T47D (cell line): ENCODE measurements around the gene RTF1.

Experiments
- DNase-seq, 2 experiments: peaks; one replicate each; pipeline versions ENCODE4 v3.0.0 to v3.0.0-alpha.2; 2011 to 2012; ENCODE audit warnings: low read depth in 1 of 2, low spot score in 1 of 2
- JUND ChIP-seq: IDR thresholded peaks from 2 replicates; pipeline ENCODE4 v1.6.1; 2012; ENCODE audit warnings: low read depth
- in situ Hi-C: cut with HindIII; loops from 2 replicates; pipeline ENCODE4 v1.10.0; 2016; ENCODE audit warnings: low sequenced_read_pairs, low pct_unique_long_range_greater_than_20kb

RTF1 gene

DNA sequence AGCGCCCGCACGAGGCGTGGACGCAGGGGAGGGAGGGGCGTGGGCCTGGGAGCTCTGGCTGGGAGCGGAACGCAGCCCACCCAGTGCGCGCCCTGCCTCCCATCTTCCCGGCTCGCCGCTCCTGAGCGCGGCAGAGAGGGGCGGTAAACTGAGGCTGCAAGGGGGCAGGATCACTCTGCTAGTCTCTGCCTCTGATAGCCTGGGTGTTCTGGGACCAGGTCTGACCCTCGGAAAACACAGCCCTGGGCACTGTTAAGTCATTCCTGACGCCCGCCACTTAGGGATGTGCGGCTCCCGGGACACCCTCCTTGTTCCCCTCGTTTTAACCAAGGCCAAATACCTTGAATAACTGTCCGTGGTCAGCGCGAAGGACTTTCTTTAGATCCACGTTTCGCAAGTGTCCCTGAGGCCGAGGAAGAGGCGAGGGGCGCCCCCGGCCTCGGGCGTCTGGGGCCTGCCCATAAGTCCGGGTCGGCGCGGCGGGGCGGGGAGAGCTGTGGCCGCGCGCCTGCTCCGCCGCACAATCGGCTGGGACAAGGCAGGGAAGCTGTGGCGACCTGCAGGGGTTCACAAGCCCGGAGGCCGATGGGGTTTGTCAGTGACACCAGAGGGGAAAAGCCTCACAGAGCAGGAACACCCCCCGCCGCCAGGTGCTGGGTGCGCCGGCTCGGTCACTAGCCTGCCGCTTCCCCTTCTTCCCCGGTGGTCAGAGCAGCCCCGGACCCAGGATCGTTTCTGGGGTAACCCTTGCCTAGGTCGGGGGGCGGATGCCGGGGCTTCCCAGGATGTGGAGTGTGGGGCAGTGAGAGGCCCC is 78.2 kb downstream of the RTF1 start:
- TF ChIP-seq JUND, result no peak
- in situ Hi-C loops, result no loop called here
- DNase-seq, result no peak

DNA sequence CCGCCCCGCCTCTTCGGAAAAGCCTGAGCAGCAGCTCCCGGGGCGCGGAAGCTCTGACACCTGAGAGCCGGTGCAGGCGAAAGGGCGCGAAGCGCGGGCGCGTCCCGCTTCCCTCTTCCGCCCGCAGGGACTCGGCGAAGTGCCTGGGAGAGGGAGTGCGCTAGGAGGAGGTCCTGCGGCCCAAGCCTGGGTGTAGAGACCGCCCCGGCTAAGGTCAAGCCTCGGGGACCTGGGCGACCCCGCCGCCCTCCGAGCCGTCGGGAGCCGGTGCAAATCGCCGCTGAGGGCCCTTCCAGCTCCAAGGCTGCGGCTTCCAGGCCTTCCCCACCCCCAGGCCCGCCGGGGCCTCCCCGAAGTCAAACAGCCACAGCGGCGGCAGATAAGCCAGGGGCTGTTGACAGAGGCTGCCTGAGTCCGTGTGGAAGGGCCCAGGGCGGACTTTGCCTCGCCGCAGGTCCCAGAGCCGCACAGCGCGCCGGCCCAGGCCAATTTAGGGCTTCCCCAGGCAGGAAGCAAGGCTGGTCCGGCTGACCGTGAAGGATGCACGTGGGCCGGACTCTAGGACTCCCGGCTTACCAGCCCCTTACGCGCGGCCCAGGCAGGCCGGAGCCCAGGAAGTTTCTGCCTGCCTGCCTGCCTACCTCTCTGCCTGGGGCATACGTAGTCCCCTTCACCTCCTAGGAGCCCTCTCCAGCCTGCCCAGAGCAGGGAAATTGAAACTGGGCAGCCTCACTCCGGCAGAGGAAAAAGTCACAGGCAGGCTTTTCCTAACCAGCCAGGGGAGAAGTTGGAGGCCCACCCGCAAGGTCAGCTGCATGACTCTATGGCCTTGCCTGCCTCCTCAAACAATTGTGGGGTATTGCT is 79.1 kb downstream of the RTF1 start:
- TF ChIP-seq JUND, result no peak
- no peak for DNase-seq
- in situ Hi-C loops, result no loop called here

DNA sequence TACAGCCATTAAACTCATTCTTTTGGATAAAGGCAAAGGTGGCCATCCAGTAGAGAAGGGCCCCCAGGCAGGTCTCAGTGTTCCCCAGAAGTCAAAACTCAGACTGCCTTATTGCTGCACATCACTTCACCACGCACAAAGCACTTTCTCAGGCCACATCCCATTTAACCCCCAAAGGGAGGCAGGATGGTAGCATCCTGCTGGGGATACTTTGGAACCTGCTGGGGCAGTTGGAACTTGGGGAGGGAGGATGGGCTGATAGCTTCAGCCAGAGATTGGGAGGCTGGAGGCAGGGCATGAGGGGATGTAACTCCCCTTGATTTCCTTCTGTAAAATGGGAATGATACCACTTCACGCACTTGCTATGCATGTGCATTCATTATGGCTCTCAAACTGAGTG is 81.8 kb downstream of the RTF1 start:
- in situ Hi-C loops, result no loop called here
- no peak for TF ChIP-seq JUND
- no peak for DNase-seq

DNA sequence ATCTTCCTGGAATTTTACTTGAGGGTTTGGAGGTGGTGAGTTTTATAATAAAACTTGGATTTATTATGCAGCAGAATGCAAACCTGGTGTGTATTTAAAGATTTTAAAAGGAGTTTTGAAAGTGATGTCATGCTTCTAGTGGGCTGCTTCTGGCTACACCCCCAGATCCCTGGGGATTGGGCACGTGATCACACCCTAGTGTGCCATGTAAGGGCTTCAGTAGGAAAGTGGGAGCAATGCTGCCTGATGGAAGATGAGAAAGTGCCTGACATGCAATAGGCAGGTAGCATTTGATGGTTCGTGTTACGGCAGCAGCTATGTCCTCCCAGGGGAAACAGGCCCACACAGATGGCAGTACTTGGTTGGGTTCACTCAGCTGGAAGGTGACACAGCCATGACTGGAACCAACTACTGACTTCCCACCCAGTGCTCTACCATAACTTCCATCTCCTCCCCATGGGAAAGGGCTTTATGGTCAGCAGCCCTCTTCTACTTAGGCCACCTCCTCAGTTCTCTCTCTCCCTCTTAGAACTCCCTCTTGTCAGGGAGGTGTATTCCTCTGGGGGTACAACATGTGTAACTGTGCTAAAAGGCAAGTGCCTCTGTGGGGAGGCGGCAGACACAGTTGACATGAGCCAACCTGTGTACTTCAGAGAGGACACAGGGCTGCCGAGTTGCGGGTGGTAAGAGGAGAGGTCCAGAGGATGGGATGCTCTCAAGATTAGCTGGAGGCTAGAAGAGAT is 82.4 kb downstream of the RTF1 start:
- in situ Hi-C loops, result no loop called here
- peak in 1 of 2 experiments; percentile 53 for DNase-seq
- TF ChIP-seq JUND, result no peak

DNA sequence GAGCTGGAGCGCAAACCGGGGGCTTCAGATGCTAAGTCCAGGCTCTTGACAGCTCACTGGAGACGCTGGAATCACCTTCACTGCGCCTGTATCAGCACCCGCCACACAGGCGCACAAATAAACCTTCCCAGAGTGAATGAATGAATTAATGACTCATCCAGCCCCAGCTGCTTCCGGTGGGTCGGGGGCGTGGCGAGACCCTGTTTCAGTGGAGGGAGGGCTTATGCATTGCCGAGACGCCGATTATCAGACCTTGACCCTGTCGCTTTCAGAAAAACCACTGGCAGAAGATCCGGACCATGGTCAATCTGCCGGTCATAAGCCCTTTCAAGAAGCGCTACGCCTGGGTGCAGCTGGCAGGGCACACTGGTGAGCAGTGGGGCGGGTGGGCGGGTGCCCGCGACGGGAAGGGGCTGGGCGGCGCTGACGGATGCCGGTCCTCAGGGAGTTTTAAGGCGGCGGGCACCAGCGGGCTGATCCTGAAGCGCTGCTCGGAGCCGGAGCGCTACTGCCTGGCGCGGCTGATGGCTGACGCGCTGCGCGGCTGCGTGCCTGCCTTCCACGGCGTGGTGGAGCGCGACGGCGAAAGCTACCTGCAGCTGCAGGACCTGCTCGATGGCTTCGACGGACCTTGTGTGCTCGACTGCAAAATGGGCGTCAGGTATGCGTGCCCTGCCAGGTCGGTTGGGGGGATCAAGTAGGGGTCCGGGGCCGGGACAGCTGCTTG is 84.5 kb downstream of the RTF1 start:
- in situ Hi-C loops, result no loop called here
- no peak for DNase-seq

DNA sequence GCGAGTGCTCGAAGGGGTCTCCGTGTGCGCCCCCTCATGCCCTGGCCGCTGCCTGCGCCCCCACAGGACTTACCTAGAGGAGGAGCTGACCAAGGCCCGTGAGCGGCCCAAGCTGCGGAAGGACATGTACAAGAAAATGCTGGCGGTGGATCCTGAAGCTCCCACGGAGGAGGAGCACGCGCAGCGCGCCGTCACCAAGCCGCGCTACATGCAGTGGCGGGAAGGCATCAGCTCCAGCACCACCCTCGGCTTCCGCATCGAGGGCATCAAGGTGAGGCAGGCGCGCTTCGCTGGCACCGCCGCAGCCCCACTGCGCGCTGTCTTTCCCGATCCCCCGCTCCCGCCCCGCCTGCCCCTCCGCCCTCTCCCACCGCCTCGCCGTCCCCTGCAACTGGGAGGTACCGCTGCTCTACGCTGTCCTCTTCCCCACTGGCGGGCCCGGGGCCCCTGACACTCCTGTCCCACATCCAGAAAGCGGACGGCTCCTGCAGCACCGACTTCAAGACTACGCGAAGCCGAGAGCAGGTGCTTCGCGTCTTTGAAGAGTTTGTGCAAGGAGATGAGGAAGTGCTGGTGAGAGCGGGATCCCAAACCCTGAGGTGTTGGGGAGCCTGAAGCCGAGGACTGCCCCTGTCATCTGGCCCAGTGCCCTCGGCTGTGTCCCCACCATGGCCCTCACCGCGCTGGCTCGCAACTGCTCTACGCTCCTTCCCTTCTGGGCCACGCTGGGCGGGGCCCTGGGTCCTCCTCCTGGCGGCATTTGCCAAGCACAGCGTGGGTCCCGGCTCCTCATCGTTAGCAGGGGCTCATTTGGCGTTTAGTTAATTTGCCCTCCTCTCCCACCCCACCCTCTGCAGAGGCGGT is 85.3 kb downstream of the RTF1 start:
- no peak for DNase-seq
- no peak for TF ChIP-seq JUND
- in situ Hi-C loops, result no loop called here

More for the DNA sequence above, 84.5 kb downstream of the RTF1 start:
- TF ChIP-seq JUND, result no peak

DNA sequence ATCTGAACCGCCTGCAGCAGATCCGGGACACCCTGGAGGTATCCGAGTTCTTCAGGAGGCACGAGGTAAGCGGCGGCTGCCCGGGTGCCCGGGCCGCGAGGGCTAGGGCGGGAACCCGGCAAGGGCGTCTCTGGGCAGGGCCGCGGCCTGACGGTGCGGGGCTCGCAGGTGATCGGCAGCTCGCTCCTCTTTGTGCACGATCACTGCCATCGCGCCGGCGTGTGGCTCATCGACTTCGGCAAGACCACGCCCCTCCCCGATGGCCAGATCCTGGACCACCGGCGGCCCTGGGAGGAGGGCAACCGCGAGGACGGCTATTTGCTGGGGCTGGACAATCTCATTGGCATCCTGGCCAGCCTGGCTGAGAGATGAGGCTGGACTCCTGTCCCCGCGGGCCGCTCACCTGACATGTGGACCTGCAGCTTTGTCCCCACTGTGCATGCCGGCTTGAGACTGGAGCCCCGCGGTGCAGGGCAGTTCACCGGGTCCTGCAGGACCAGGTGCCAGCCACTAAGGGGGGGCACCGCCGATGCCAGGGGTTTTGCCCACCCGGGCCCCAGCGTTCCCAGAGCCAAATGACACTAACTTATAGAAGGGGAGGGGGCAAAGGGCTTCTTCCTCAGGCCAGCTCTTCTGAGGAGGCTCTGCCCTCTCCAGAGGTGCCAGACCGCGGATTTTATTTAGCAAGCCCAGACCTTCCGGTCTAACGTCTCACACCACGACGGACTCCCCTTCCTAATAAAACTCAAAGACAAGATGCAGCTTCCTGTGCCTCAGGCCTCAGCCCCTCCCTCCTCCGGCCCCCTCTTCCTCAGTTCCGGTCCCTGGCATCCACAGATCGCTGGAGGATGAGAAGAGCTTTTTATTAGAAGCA is 86.1 kb downstream of the RTF1 start:
- in situ Hi-C loops, result no loop called here
- no peak for TF ChIP-seq JUND
- DNase-seq, result no peak

DNA sequence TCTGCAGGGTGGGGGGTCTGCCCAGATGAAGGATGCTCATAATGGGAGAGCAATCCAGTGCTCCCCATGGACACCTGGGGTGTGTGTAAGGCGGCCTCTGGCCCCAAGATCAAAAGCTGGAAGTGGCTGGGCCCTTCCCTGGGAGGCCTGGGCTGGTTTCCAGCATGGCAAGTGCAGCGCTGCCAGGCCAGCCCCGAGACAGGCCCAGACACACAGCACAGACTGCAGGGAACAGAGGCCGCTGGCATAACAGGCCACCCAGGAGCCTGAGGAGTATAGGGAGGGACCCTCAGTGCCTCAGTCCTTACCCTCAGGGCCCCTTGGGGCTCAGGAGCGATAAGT is 86.7 kb downstream of the RTF1 start:
- in situ Hi-C loops, result no loop called here
- TF ChIP-seq JUND, result no peak
- DNase-seq, result no peak

DNA sequence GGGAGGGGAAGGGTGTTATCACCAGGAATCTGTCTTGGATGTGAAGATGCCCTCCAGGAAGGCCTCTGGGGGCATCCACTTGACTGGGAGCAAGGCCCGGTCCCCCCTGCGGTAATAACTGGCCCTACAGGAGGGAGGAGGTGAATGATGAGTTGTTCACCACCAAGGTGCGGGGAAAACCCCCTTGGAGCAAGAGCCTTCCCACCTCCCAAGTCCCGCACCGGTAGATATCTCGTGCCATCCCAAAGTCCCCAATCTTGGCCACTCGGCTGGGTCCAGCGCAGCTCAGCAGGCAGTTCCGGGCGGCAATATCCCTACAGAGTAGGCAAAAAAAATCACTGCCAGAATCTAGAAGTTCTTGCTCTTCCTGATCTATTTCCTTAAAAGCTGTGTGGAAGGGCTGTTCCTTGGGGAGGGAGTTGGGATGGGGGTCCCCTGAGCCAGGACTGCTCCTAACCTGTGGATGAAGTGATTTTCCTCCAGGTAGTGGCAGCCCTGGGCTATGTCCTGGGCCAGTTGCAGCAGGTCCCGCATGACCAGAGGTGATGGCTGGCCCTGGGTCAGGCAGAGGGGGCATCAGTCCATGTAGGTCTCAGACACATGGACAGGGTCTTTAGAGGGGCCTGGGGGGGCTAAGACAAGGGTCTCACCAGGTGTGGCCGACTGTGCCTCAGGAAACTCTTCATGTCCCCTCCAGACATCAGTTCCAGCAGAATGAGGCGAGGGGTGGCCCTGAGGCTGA is 88.0 kb downstream of the RTF1 start:
- DNase-seq, result no peak
- in situ Hi-C loops, result no loop called here

DNA sequence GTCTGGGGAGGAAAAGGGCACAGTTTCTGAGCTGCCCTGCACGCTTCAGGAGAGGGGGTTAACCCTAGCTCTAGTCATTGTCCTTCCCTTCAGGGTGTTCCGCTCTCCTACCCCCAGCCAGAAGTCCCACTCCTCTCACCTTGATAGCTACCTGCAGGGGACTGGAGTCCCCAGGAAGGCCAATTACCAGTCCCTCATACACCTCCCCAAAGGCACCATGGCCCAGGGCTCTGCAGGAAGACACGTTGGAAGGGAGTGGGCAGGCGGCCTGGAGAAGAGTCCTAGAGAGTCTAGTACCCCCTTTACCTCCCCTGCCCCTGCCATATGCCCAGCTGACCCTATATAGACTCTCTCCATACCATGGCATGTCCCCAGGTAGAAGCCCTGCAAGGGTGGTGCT is 88.9 kb downstream of the RTF1 start:
- in situ Hi-C loops, result no loop called here
- no peak for TF ChIP-seq JUND
- DNase-seq, result no peak

More for the DNA sequence above, 88.0 kb downstream of the RTF1 start:
- no peak for TF ChIP-seq JUND
